IMR-90 (cell line): Measurements from ENCODE around the gene SERPINB1. TPM values are rescaled to one million over a fixed set of nuclear protein-coding genes. Genes with fewer than 3 reads are reported as not detected.

Experiments
- ATAC-seq: fragments of 200-7000 bp; cut with Tn5 transposase; 2 replicates; pipeline ENCODE4 v1.9.1; 2020; ENCODE audit warnings: low read depth, mild to moderate bottlenecking, moderate library complexity
- BruUV-seq: library from RNA; stranded (reverse); fragments of 400-500 nt; replicated peaks from 2 replicates; lab custom pipeline; 2021; lab: Mats Ljungman, UMichigan
- CTCF ChIA-PET: fragments of 300-600 bp; formaldehyde crosslinking; extraction: SDS; loops from one replicate; lab custom pipeline; 2021; ENCODE audit warnings: antibody characterized with exemption; lab: Yijun Ruan, JAX
- POLR2A ChIA-PET: fragments of 300-600 bp; sonication (Branson Sonifier 250); formaldehyde crosslinking; loops from one replicate; lab custom pipeline; 2022; ENCODE audit warnings: antibody characterized with exemption; ENCODE audit not compliant: unreplicated experiment; lab: Charles Lee
- DNase-seq: peaks from one replicate; pipeline ENCODE4 v3.0.0; 2013
- H2AFZ ChIP-seq: replicated peaks from 2 replicates; pipeline ENCODE3; 2013; ENCODE audit warnings: low read length, mild to moderate bottlenecking; ENCODE audit not compliant: poor library complexity
- H2AK5ac ChIP-seq: 2 replicates; pipeline ENCODE4 v1.6.1; 2013; ENCODE audit warnings: low read depth, low read length, inconsistent platforms
- H2AK9ac ChIP-seq: replicated peaks from 2 replicates; pipeline ENCODE3; 2013; ENCODE audit warnings: mild to moderate bottlenecking, low read depth, low read length, moderate library complexity; ENCODE audit not compliant: poor library complexity
- H2BK120ac ChIP-seq: 2 replicates; pipeline ENCODE4 v1.6.1; 2013; ENCODE audit warnings: low read depth, low read length, inconsistent platforms
- H2BK15ac ChIP-seq: 3 replicates; pipeline ENCODE4 v1.6.1; 2013; ENCODE audit warnings: low read depth, low read length, inconsistent platforms
- H2BK20ac ChIP-seq: 2 replicates; pipeline ENCODE4 v1.6.1; 2013; ENCODE audit warnings: low read depth, mild to moderate bottlenecking, inconsistent platforms, low read length, moderate library complexity
- H2BK5ac ChIP-seq: 2 replicates; pipeline ENCODE4 v1.6.1; 2013; ENCODE audit warnings: mild to moderate bottlenecking, low read depth, low read length, inconsistent platforms; ENCODE audit not compliant: poor library complexity, severe bottlenecking
- H3K14ac ChIP-seq: replicated peaks from 2 replicates; pipeline ENCODE4 v1.6.1; 2013; ENCODE audit warnings: low read depth, low read length, inconsistent platforms
- H3K18ac ChIP-seq: 2 replicates; pipeline ENCODE4 v1.6.1; 2013; ENCODE audit warnings: low read depth, low read length, control low read depth
- H3K23ac ChIP-seq: 2 replicates; pipeline ENCODE4 v1.6.1; 2013; ENCODE audit warnings: low read depth, low read length, inconsistent platforms
- H3K27ac ChIP-seq: 2 replicates; pipeline ENCODE4 v1.5.1; 2013; ENCODE audit warnings: mild to moderate bottlenecking, control low read depth, low read length; ENCODE audit not compliant: insufficient read depth
- H3K27me3 ChIP-seq: 2 replicates; pipeline ENCODE4 v1.6.1; 2013; ENCODE audit warnings: low read length; ENCODE audit not compliant: control insufficient read depth, insufficient read depth
- H3K36me3 ChIP-seq: 2 replicates; pipeline ENCODE4 v1.6.1; 2013; ENCODE audit warnings: low read length, mixed read lengths; ENCODE audit not compliant: control insufficient read depth, insufficient read depth
- H3K4ac ChIP-seq: 2 replicates; pipeline ENCODE4 v1.6.1; 2013; ENCODE audit warnings: low read depth, low read length, inconsistent platforms
- H3K4me1 ChIP-seq: 2 replicates; pipeline ENCODE4 v1.6.1; 2013; ENCODE audit warnings: low read length, mixed read lengths; ENCODE audit not compliant: control insufficient read depth, insufficient read depth
- H3K4me2 ChIP-seq: 2 replicates; pipeline ENCODE4 v1.6.1; 2013; ENCODE audit warnings: low read depth, mild to moderate bottlenecking, control low read depth, low read length, moderate library complexity
- H3K4me3 ChIP-seq: 2 replicates; pipeline ENCODE4 v1.5.1; 2013; ENCODE audit warnings: low read depth, mild to moderate bottlenecking, control low read depth, low read length, moderate library complexity; ENCODE audit not compliant: insufficient read depth
- H3K56ac ChIP-seq: 2 replicates; pipeline ENCODE4 v1.6.1; 2013; ENCODE audit warnings: low read length, inconsistent platforms; ENCODE audit not compliant: insufficient read depth; ENCODE audit errors: extremely low read depth
- H3K79me1 ChIP-seq, 2 experiments: 2 replicates each; pipeline ENCODE4 v1.6.1; 2013; ENCODE audit warnings: low read length in 2 of 2, inconsistent platforms in 1 of 2, low read depth in 1 of 2
- H3K9ac ChIP-seq: 2 replicates; pipeline ENCODE4 v1.6.1; 2013; ENCODE audit warnings: low read depth, low read length, control low read depth
- H3K9me1 ChIP-seq: 2 replicates; pipeline ENCODE4 v1.6.1; 2013; ENCODE audit warnings: low read length, inconsistent platforms; ENCODE audit not compliant: insufficient read depth
- H3K9me3 ChIP-seq: 2 replicates; pipeline ENCODE4 v1.6.1; 2013; ENCODE audit warnings: low read length; ENCODE audit not compliant: control insufficient read depth, insufficient read depth
- H4K20me1 ChIP-seq: 2 replicates; pipeline ENCODE4 v1.6.1; 2013; ENCODE audit warnings: low read length, inconsistent platforms; ENCODE audit not compliant: insufficient read depth
- H4K5ac ChIP-seq: 2 replicates; pipeline ENCODE4 v1.6.1; 2013; ENCODE audit warnings: mild to moderate bottlenecking, low read depth, low read length, control low read depth
- H4K8ac ChIP-seq, 2 experiments: 2 replicates each; pipeline ENCODE4 v1.6.1; 2013; ENCODE audit warnings: low read depth in 2 of 2, low read length in 2 of 2, control low read depth in 1 of 2, inconsistent platforms in 1 of 2
- H4K91ac ChIP-seq: 2 replicates; pipeline ENCODE4 v1.6.1; 2013; ENCODE audit warnings: low read depth, low read length, inconsistent platforms; ENCODE audit not compliant: insufficient read depth
- NFE2L2 ChIP-seq: fragments of 150-350 bp; IDR thresholded peaks from 2 replicates; pipeline ENCODE4 v1.6.1; 2016; ENCODE audit warnings: low read depth, mild to moderate bottlenecking, low read length
- RAD21 ChIP-seq: IDR thresholded peaks from 2 replicates; pipeline ENCODE4 v1.6.1; 2012; ENCODE audit warnings: low read length, improper control_type of control experiment
- SMC3 ChIP-seq: fragments of 150-350 bp; IDR thresholded peaks from 2 replicates; pipeline ENCODE4 v1.6.1; 2016; ENCODE audit warnings: low read depth, mild to moderate bottlenecking, antibody characterized with exemption, low read length, moderate library complexity
- WGBS, 2 experiments: methylation state at CpG; one replicate each; pipeline versions ENCODE4 v1.1.5 to v1.1.7; 2013; ENCODE audit warnings: missing lambda C conversion rate in 2 of 2; ENCODE audit not compliant: insufficient read length in 1 of 2; ENCODE audit errors: extremely low coverage in 2 of 2; 5-methylcytosine and 5-hydroxymethylcytosine counted together
- dilution Hi-C: fragments of 300-500 bp; cut with HindIII; formaldehyde crosslinking; loops from one replicate; pipeline ENCODE4 v1.14.3; 2018; ENCODE audit warnings: low sequenced_read_pairs; ENCODE audit not compliant: unreplicated experiment
- in situ Hi-C: fragments of 300-500 bp; cut with MboI; formaldehyde crosslinking; loops from 3 replicates; pipeline ENCODE4 v1.14.3; 2019; ENCODE audit warnings: low sequenced_read_pairs, inconsistent platforms, mixed read lengths
- intact Hi-C: fragments of 100-400 bp; cut with micrococcal nuclease; formaldehyde crosslinking; loops from 2 replicates; pipeline ENCODE4 v1.10.0; 2022
- microRNA-seq, 2 experiments: library from miRNA; stranded (forward) in 1 of 2; unstranded in 1 of 2; fragments of 10-50 nt in 1 of 2; fragments of <30 nt in 1 of 2; gene quantifications in 1 of 2; microRNA quantifications in 1 of 2; one replicate each; pipeline versions ENCODE3 to v1.1.0; 2013 to 2020; ENCODE audit not compliant: insufficient read depth in 1 of 2, insufficient read length in 1 of 2, unreplicated experiment in 1 of 2
- polyA plus RNA-seq, 3 experiments: library from polyadenylated mRNA; depleted of rRNA; stranded (reverse); fragments of >200 nt; gene quantifications; 2 replicates each; pipeline ENCODE4 v1.2.3, GENCODE V29; 2012; ENCODE audit warnings: low replicate concordance in 1 of 3
- small RNA-seq, 5 experiments: library from RNA; depleted of rRNA; stranded (forward); fragments of <200 nt; gene quantifications; one replicate each; pipeline ENCODE3, GENCODE V24; 2012
- total RNA-seq: library from RNA; depleted of rRNA; stranded (reverse); fragments of >200 nt; gene quantifications from 2 replicates; pipeline ENCODE4 v1.2.3, GENCODE V29; 2012; rRNA removed
- TF ChIP-seq, protein P1 (sequence below): conservative IDR thresholded peaks from 2 replicates; pipeline ENCODE4 v1.5.1; 2012; ENCODE audit warnings: mild to moderate bottlenecking, low read depth, low read length, improper control_type of control experiment

The SERPINB1 gene
- total and polyA plus RNA-seq, 2 of the 4 experiments (the other 2 are of a cell fraction), result 6.1 to 9.1 TPM

DNA sequence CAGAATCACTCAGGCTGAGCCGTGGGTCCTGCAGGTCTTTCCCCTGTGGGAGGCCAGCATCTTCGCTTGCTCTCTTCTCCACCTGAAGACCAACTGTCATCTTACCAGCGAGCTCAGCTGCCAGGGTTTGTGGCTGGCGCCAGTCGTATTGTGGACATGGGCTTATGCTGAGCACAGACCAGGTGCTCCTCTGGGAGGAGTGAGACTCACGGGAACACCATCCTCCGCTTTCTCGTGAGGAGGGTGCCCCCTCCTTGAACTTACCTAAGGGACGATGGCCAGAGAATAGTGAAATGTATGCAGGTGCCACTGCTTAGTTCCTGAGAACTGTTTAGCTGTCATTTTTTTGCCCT is 59.3 kb downstream of the SERPINB1 start:
- dilution Hi-C loops, result no loop called here
- H2AFZ ChIP-seq, result no peak overlapping the region
- no peaks in the 10 kb centered on the region for H3K27me3 ChIP-seq
- H3K9ac ChIP-seq, result no peak overlapping the region
- H3K9me3 ChIP-seq, result no peaks in the 10 kb centered on the region
- peaks cover 25% of the 10 kb centered on the region for H3K9me1 ChIP-seq
- no peak overlapping the region for H3K56ac ChIP-seq
- peaks cover 40% of the 10 kb centered on the region for H3K36me3 ChIP-seq
- H3K18ac ChIP-seq, result no peak overlapping the region
- POLR2A ChIA-PET, result no interaction called here
- intact Hi-C loops, result no loop called here
- DNase-seq, result no peak
- no peak for ATAC-seq
- H2BK120ac ChIP-seq, result no peak overlapping the region
- H3K4ac ChIP-seq, result no peak overlapping the region
- in situ Hi-C loops, result no loop called here
- no peak overlapping the region for H4K91ac ChIP-seq
- H3K4me3 ChIP-seq, result no peak overlapping the region
- H4K8ac ChIP-seq, result no peak overlapping the region
- H2AK5ac ChIP-seq, result no peak overlapping the region
- no peak overlapping the region for H2BK15ac ChIP-seq
- no peak overlapping the region for H3K14ac ChIP-seq
- H3K79me1 ChIP-seq, result peaks cover 62 to 89% of the 10 kb centered on the region in 2 experiments; a peak in 3 of 4 replicates
- CTCF ChIA-PET, result no interaction called here
- no peak overlapping the region for H4K5ac ChIP-seq
- no TSS peak for BruUV-seq
- no peak overlapping the region for H2BK5ac ChIP-seq
- peaks cover 9% of the 10 kb centered on the region for H3K4me1 ChIP-seq
- H2BK20ac ChIP-seq, result no peak overlapping the region
- H3K23ac ChIP-seq, result no peak overlapping the region
- no CpG with 5 or more reads among the region's 9 CpGs for WGBS, 2 experiments
- H3K4me2 ChIP-seq, result no peak overlapping the region
- no peak overlapping the region for H3K27ac ChIP-seq
- TF ChIP-seq, protein P1, sequence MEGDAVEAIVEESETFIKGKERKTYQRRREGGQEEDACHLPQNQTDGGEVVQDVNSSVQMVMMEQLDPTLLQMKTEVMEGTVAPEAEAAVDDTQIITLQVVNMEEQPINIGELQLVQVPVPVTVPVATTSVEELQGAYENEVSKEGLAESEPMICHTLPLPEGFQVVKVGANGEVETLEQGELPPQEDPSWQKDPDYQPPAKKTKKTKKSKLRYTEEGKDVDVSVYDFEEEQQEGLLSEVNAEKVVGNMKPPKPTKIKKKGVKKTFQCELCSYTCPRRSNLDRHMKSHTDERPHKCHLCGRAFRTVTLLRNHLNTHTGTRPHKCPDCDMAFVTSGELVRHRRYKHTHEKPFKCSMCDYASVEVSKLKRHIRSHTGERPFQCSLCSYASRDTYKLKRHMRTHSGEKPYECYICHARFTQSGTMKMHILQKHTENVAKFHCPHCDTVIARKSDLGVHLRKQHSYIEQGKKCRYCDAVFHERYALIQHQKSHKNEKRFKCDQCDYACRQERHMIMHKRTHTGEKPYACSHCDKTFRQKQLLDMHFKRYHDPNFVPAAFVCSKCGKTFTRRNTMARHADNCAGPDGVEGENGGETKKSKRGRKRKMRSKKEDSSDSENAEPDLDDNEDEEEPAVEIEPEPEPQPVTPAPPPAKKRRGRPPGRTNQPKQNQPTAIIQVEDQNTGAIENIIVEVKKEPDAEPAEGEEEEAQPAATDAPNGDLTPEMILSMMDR, result no peak
- no peak for TF ChIP-seq RAD21
- no peak for TF ChIP-seq NFE2L2
- no peak for TF ChIP-seq SMC3
- peaks cover 28% of the 10 kb centered on the region for H4K20me1 ChIP-seq
- no peak overlapping the region for H2AK9ac ChIP-seq

Small RNA genes within 50 kb of the gene (microRNA-seq; reads per million reads assigned to microRNA genes)
- gene MIR4645, result 0 to 4.1 reads per million in 2 experiments

Small RNA genes within 50 kb of the gene (small RNA-seq; reads per million reads assigned to genes)
- 0 to 1.6 (median 0.76) reads per million in 5 experiments for gene MIR4645

Other genes starting within 250 kb of the SERPINB1 start
- under 0.01 TPM in 2 replicates for gene MYLK4, start 90.9 kb downstream of the SERPINB1 start, total RNA-seq
- 0.07 TPM in 2 replicates for gene MYLK4, start 90.9 kb downstream of the SERPINB1 start, polyA plus RNA-seq (2012; rRNA removed)
- gene WRNIP1, start 76.5 kb downstream of the SERPINB1 start, total RNA-seq, result 37.2 and 47.1 TPM in 2 replicates
- gene WRNIP1, start 76.5 kb downstream of the SERPINB1 start, polyA plus RNA-seq (2012; rRNA removed), result 42.6 and 43.7 TPM in 2 replicates
- gene SERPINB9, start 61.4 kb upstream of the SERPINB1 start, total RNA-seq, result 2.3 and 2.5 TPM in 2 replicates
- gene SERPINB9, start 61.4 kb upstream of the SERPINB1 start, polyA plus RNA-seq (2012; rRNA removed), result 2.2 and 2.3 TPM in 2 replicates
- gene SERPINB6, start 129.7 kb upstream of the SERPINB1 start, total RNA-seq, result 37.1 and 60.3 TPM in 2 replicates
- gene SERPINB6, start 129.7 kb upstream of the SERPINB1 start, polyA plus RNA-seq (2012; rRNA removed), result 78.7 and 91.1 TPM in 2 replicates
- 59.4 and 72.1 TPM in 2 replicates for gene NQO2, start 158.0 kb upstream of the SERPINB1 start, total RNA-seq
- 41.9 and 42.5 TPM in 2 replicates for gene NQO2, start 158.0 kb upstream of the SERPINB1 start, polyA plus RNA-seq (2012; rRNA removed)
- 25.6 and 28.6 TPM in 2 replicates for gene RIPK1, start 226.6 kb upstream of the SERPINB1 start, total RNA-seq
- gene RIPK1, start 226.6 kb upstream of the SERPINB1 start, polyA plus RNA-seq (2012; rRNA removed), result 11.9 and 12.6 TPM in 2 replicates